H1 (cell line): ENCODE measurements around the gene MAP4K1. TPM values are rescaled to one million over a fixed set of nuclear protein-coding genes. Genes with fewer than 3 reads are reported as not detected.
A peak's percentile ranks its signal among the peaks of the same experiment; 100 is the strongest.

Source experiments
- CTCF ChIA-PET: fragments of 300-600 bp; sonication (Branson Sonifier 250); formaldehyde crosslinking; loops from one replicate; lab custom pipeline; 2021; ENCODE audit not compliant: partially characterized antibody; lab: Charles Lee
- POLR2A ChIA-PET: fragments of 300-600 bp; sonication (Branson Sonifier 250); formaldehyde crosslinking; loops from one replicate; lab custom pipeline; 2021; ENCODE audit warnings: inconsistent platforms; ENCODE audit not compliant: partially characterized antibody; lab: Charles Lee
- DNase-seq, 2 experiments: peaks; one replicate each; pipeline versions ENCODE4 v3.0.0 to v3.0.0-alpha.2; 2010 to 2022; ENCODE audit warnings: low spot score in 2 of 2, low read depth in 1 of 2, mixed read lengths in 1 of 2
- FAIRE-seq: peaks from 2 replicates; lab custom pipeline; 2011; peaks lifted over from hg19 to GRCh38; lab: Jason Lieb, UNC
- H2AFZ ChIP-seq: 2 replicates; pipeline ENCODE4 v1.8.1; 2012; ENCODE audit warnings: low read length, inconsistent platforms
- H2AK5ac ChIP-seq: 2 replicates; pipeline ENCODE4 v1.6.1; 2013; ENCODE audit warnings: low read depth, low read length
- H2BK120ac ChIP-seq: replicated peaks from 2 replicates; pipeline ENCODE3; 2013; ENCODE audit warnings: low read depth, low read length, inconsistent platforms
- H2BK12ac ChIP-seq: 2 replicates; pipeline ENCODE4 v1.6.1; 2013; ENCODE audit warnings: low read depth, low read length
- H2BK15ac ChIP-seq: 2 replicates; pipeline ENCODE4 v1.6.1; 2013; ENCODE audit warnings: low read length
- H2BK20ac ChIP-seq: 2 replicates; pipeline ENCODE4 v1.6.1; 2013; ENCODE audit warnings: low read length
- H2BK5ac ChIP-seq: 2 replicates; pipeline ENCODE4 v1.6.1; 2013; ENCODE audit warnings: low read depth, low read length
- H3K14ac ChIP-seq: 2 replicates; pipeline ENCODE4 v1.6.1; 2013; ENCODE audit warnings: inconsistent platforms; ENCODE audit not compliant: insufficient read length
- H3K18ac ChIP-seq: 2 replicates; pipeline ENCODE4 v1.6.1; 2013; ENCODE audit warnings: low read length; ENCODE audit errors: extremely low read depth
- H3K23ac ChIP-seq: 2 replicates; pipeline ENCODE4 v1.6.1; 2013; ENCODE audit warnings: inconsistent platforms; ENCODE audit not compliant: insufficient read length
- H3K23me2 ChIP-seq: 2 replicates; pipeline ENCODE4 v1.6.1; 2013; ENCODE audit warnings: low read depth, low read length
- H3K27ac ChIP-seq: 2 replicates; pipeline ENCODE4 v1.6.1; 2011; ENCODE audit warnings: low read depth, low read length, inconsistent platforms
- H3K27me3 ChIP-seq, 4 experiments: replicated peaks in 1 of 4; 1 replicate in 1 of 4; 2 replicates in 3 of 4; pipeline versions ENCODE4 v1.6.1 to v1.8.1; 2011 to 2013; ENCODE audit warnings: low read length in 3 of 4, mild to moderate bottlenecking in 3 of 4, inconsistent platforms in 2 of 4, mixed read lengths in 2 of 4, moderate library complexity in 1 of 4; ENCODE audit not compliant: control insufficient read depth in 3 of 4, insufficient read depth in 3 of 4; ENCODE audit errors: extremely low read depth in 1 of 4
- H3K36me3 ChIP-seq, 4 experiments: 2 replicates each; pipeline versions ENCODE4 v1.6.1 to v1.8.1; 2011 to 2013; ENCODE audit warnings: mild to moderate bottlenecking in 4 of 4, low read length in 3 of 4, moderate library complexity in 2 of 4, control low read depth in 1 of 4, inconsistent platforms in 1 of 4; ENCODE audit not compliant: insufficient read depth in 4 of 4, control insufficient read depth in 2 of 4
- H3K4ac ChIP-seq: replicated peaks from 2 replicates; pipeline ENCODE3; 2013; ENCODE audit warnings: low read length, low read depth, mixed read lengths, inconsistent platforms; ENCODE audit not compliant: insufficient read length
- H3K4me1 ChIP-seq, 4 experiments: replicated peaks in 1 of 4; 1 replicate in 1 of 4; 2 replicates in 3 of 4; pipeline versions ENCODE4 v1.6.1 to v1.8.1; 2011 to 2013; ENCODE audit warnings: low read length in 3 of 4, inconsistent platforms in 2 of 4, mixed read lengths in 1 of 4; ENCODE audit not compliant: insufficient read depth in 4 of 4, control insufficient read depth in 3 of 4
- H3K4me2 ChIP-seq, 2 experiments: 2 replicates each; pipeline versions ENCODE4 v1.6.1 to v1.8.1; 2011 to 2013; ENCODE audit warnings: low read depth in 2 of 2, low read length in 2 of 2, control low read depth in 1 of 2, inconsistent platforms in 1 of 2, mild to moderate bottlenecking in 1 of 2; ENCODE audit not compliant: insufficient read depth in 1 of 2
- H3K4me3 ChIP-seq, 4 experiments: fragments of 200-600, 300-600 bp in 1 of 4; sonication (generic), shearing (Covaris generic), sonication (Bioruptor Twin) in 1 of 4; 2 replicates each; pipeline versions ENCODE4 v1.5.1 to v1.8.1; 2011 to 2016; ENCODE audit warnings: low read length in 4 of 4, low read depth in 3 of 4, control low read depth in 2 of 4, inconsistent platforms in 2 of 4, mild to moderate bottlenecking in 2 of 4, mixed read lengths in 1 of 4, moderate library complexity in 1 of 4; ENCODE audit not compliant: insufficient read depth in 2 of 4; ENCODE audit errors: extremely low read depth in 1 of 4
- H3K56ac ChIP-seq: replicated peaks from 2 replicates; pipeline ENCODE3; 2013; ENCODE audit warnings: low read depth, mild to moderate bottlenecking, mixed read lengths, low read length, inconsistent platforms; ENCODE audit not compliant: insufficient read length
- H3K79me1 ChIP-seq: 2 replicates; pipeline ENCODE4 v1.6.1; 2013; ENCODE audit warnings: low read depth, low read length, control low read depth
- H3K79me2 ChIP-seq, 2 experiments: 2 replicates each; pipeline versions ENCODE4 v1.6.1 to v1.8.1; 2012 to 2013; ENCODE audit warnings: low read length in 2 of 2, mild to moderate bottlenecking in 2 of 2, inconsistent platforms in 1 of 2; ENCODE audit not compliant: insufficient read depth in 2 of 2, control insufficient read depth in 1 of 2
- H3K9ac ChIP-seq, 4 experiments: replicated peaks in 1 of 4; 1 replicate in 1 of 4; 2 replicates in 3 of 4; pipeline versions ENCODE4 v1.6.1 to v1.8.1; 2011 to 2013; ENCODE audit warnings: low read depth in 3 of 4, low read length in 3 of 4, control low read depth in 2 of 4, mild to moderate bottlenecking in 2 of 4, moderate library complexity in 2 of 4, inconsistent platforms in 1 of 4; ENCODE audit errors: extremely low read depth in 1 of 4
- H3K9me3 ChIP-seq, 2 experiments: 2 replicates each; pipeline versions ENCODE4 v1.6.1 to v1.8.1; 2012 to 2013; ENCODE audit warnings: mild to moderate bottlenecking in 2 of 2, moderate library complexity in 2 of 2, control low read depth in 1 of 2, inconsistent platforms in 1 of 2, low read depth in 1 of 2, low read length in 1 of 2, mixed read lengths in 1 of 2; ENCODE audit not compliant: insufficient read depth in 2 of 2
- H4K20me1 ChIP-seq, 2 experiments: replicated peaks in 1 of 2; 2 replicates each; pipeline versions ENCODE3 to v1.8.1; 2011 to 2013; ENCODE audit warnings: inconsistent platforms in 2 of 2, low read length in 2 of 2, mild to moderate bottlenecking in 1 of 2; ENCODE audit not compliant: insufficient read depth in 2 of 2, control insufficient read depth in 1 of 2
- H4K5ac ChIP-seq: 2 replicates; pipeline ENCODE4 v1.6.1; 2013; ENCODE audit warnings: low read length, low read depth, mixed read lengths, inconsistent platforms; ENCODE audit not compliant: insufficient read length
- H4K8ac ChIP-seq: 2 replicates; pipeline ENCODE4 v1.8.0; 2013; ENCODE audit warnings: mild to moderate bottlenecking, moderate library complexity, low read length, inconsistent platforms; ENCODE audit not compliant: insufficient read depth; ENCODE audit errors: extremely low read depth
- H4K91ac ChIP-seq: replicated peaks from 2 replicates; pipeline ENCODE3; 2013; ENCODE audit warnings: low read length, mixed read lengths, inconsistent platforms; ENCODE audit not compliant: insufficient read length
- ASH2L ChIP-seq: fragments of 200-600, 300-600 bp; sonication (generic); IDR thresholded peaks from one replicate; pipeline ENCODE4 v1.7.1; 2017; ENCODE audit warnings: low read length
- SAP30 ChIP-seq: fragments of 300-600 bp; sonication (generic); IDR thresholded peaks from 2 replicates; pipeline ENCODE4 v1.7.1; 2012; ENCODE audit warnings: low read length, moderate library complexity, mild to moderate bottlenecking, inconsistent platforms; ENCODE audit not compliant: insufficient read depth, insufficient replicate concordance
- SUZ12 ChIP-seq: fragments of 200-600 bp; sonication (generic); IDR thresholded peaks from 2 replicates; pipeline ENCODE4 v1.6.1; 2012; ENCODE audit warnings: mild to moderate bottlenecking, inconsistent platforms, low read length, moderate library complexity, mixed read lengths
- TBP ChIP-seq: IDR thresholded peaks from 2 replicates; pipeline ENCODE4 v1.6.1; 2011; ENCODE audit warnings: low read depth, low read length, improper control_type of control experiment
- WGBS, 2 experiments: shearing (Covaris generic) in 1 of 2; methylation state at CpG; one replicate each; pipeline versions ENCODE4 v1.1.6 to v1.1.7; 2013 to 2015; ENCODE audit warnings: low lambda C conversion rate in 2 of 2, mixed read lengths in 2 of 2, inconsistent platforms in 1 of 2, low coverage in 1 of 2, missing lambda C conversion rate in 1 of 2; ENCODE audit not compliant: insufficient replicate concordance in 2 of 2, insufficient coverage in 1 of 2, insufficient read length in 1 of 2; ENCODE audit errors: extremely low coverage in 1 of 2, missing lambda C conversion rate in 1 of 2; 5-methylcytosine and 5-hydroxymethylcytosine counted together
- polyA plus RNA-seq, 7 experiments: library from polyadenylated mRNA; depleted of rRNA in 3 of 7; stranded (reverse) in 5 of 7; unstranded in 2 of 7; fragments of >200 nt in 5 of 7; fragments of 200-250 nt in 2 of 7; gene quantifications; 1 replicate in 5 of 7; 2 replicates in 1 of 7; 4 replicates in 1 of 7; pipeline versions ENCODE4 v1.2.1 to v1.2.3, GENCODE V29; 2011 to 2013; ENCODE audit warnings: missing spikeins in 2 of 7, mixed read lengths in 2 of 7
- total RNA-seq: library from RNA; stranded (reverse); fragmentation: NEBNext Ultra II Directional; extraction: Animal tissue kit (Norgen Biotek cat#: 25700); gene quantifications from 2 replicates; pipeline ENCODE4 v1.2.1, GENCODE V29; 2021

MAP4K1 gene
- total and polyA plus RNA-seq, 2 of the 8 experiments (the other 6 are each of a cell fraction or from before 2014, with no cell fraction given) = 9.0 to 10.4 TPM

DNA sequence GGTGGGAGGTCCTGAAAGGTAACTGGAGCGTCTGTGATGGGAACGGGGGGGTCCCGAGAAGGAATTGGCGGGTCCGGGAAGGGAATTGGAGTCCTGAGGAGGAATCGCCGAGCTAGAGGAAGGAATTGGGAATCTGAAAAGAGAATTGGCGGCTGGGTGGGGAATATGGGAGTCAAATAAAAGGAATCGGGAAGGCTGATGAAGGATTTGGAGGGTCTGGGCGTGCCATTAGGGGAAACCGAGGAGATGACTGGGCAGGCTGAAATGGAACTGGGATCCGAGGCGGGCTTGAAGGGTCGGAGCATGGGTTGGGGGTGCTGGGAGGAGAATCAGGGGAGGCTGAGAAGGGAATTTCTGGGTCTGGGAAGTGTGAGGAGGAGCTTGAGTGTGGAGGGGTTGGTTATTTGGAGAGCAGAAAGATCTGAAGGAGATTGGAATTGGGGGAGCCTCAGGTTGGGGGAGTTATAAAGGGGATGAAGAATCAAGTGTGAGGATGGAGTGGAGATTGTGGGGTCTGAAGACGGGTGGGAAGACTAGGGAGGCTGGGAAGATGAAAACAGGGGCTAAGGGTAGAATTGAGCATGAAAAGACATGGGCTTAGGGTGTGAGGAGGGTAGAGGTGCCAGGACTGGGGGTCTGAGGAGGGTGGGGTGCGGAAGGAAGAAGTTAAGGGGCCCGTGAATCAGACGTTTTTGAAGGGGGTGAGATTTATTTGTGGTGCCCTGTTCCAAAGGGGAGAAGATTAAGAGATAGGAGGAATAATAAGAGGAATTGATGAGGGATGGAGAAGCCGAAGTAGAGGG, 30.4 kb upstream of the MAP4K1 start:
- Histone ChIP-seq H2BK120ac (no peak overlapping the region), H2BK5ac (peak overlapping the region; percentile 93), H3K9me3 (no peaks in the 10 kb centered on the region), H4K5ac (peak overlapping the region; percentile 22), H3K18ac (peak overlapping the region; percentile 68), H3K56ac (peak overlapping the region; percentile 89), H3K4ac (peak overlapping the region; percentile 76), H2BK20ac (no peak overlapping the region), H4K8ac (peak overlapping the region; percentile 79), H3K23me2 (peaks cover 16% of the 10 kb centered on the region; the same call in 1 of the 2 replicates), H2BK15ac (no peak overlapping the region), H3K4me1 (peaks cover 5 to 20% (median 14%) of the 10 kb centered on the region in 4 experiments), H3K9ac (peak overlapping the region; percentile 87 to 98 (median 92)), H4K20me1 (peaks cover 12 to 22% of the 10 kb centered on the region in 2 experiments), H3K14ac (peak overlapping the region; percentile 32), H3K79me2 (peaks cover 42 to 56% of the 10 kb centered on the region in 2 experiments), H3K79me1 (peaks cover 11% of the 10 kb centered on the region), H4K91ac (peak overlapping the region; percentile 29), H2AFZ (no peak overlapping the region), H3K27me3 (no peaks in the 10 kb centered on the region), H3K4me3 (peak overlapping the region; percentile 91 to 98 (median 95)), H3K4me2 (peak overlapping the region; percentile 92 to 95), H3K23ac (no peak overlapping the region), H3K27ac (peak overlapping the region; percentile 71; the same call in 1 of the 2 replicates), H3K36me3 (no peaks in the 10 kb centered on the region), H2BK12ac (no peak overlapping the region), H2AK5ac (peak overlapping the region; percentile 75)
- ChIA-PET POLR2A (interaction anchor here (0.6 to 17.9 kb wide), 20 partner anchors 9 to 88 kb away, joined by 3 to 374 read pairs (median 4); partner anchors contain the start of gene MAP4K1), CTCF (interaction anchor here (0.6 to 7.7 kb wide), 6 partner anchors 10 to 36 kb away, joined by 3 to 62 read pairs (median 3); no protein-coding TSS in a partner anchor)
- FAIRE-seq (no peak), DNase-seq (no peak)
- WGBS, 2 experiments = 2 to 100% methylated on average over 1 to 16 of the region's 19 CpGs
- peak; percentile 5 for TF ChIP-seq ASH2L
- peak; percentile 50 for TF ChIP-seq SAP30
- TF ChIP-seq SUZ12 = no peak
- no peak for TF ChIP-seq TBP
